GM23248 (cell line): ENCODE measurements around the gene OR2Y1. TPM values are rescaled to one million over a fixed set of nuclear protein-coding genes. Genes with fewer than 3 reads are reported as not detected.
A peak's percentile ranks its signal among the peaks of the same experiment; 100 is the strongest.
"Not testable (repeated sequence)": the region's sequence is repeated elsewhere in the genome, so short reads cannot be mapped to it uniquely, and the experiment has no call there.

Experiments used
- DNase-seq: peaks from one replicate; pipeline ENCODE4 v3.0.0-alpha.2; 2015
- H2AFZ ChIP-seq: fragments of 200-600 bp; sonication (generic); 2 replicates; pipeline ENCODE4 v1.6.1; 2016; ENCODE audit warnings: antibody characterized with exemption
- H3F3A ChIP-seq: fragments of 200-600 bp; sonication (generic); 2 replicates; pipeline ENCODE4 v1.6.1; 2016; ENCODE audit warnings: mild to moderate bottlenecking, antibody characterized with exemption, mixed run types; ENCODE audit not compliant: insufficient read depth
- H3K27ac ChIP-seq: fragments of 200-600 bp; sonication (generic); 2 replicates; pipeline ENCODE4 v1.5.1; 2016; ENCODE audit warnings: mild to moderate bottlenecking
- H3K27me3 ChIP-seq: fragments of 200-600 bp; sonication (generic); replicated peaks from 2 replicates; pipeline ENCODE4 v1.6.1; 2016; ENCODE audit warnings: mild to moderate bottlenecking; ENCODE audit not compliant: insufficient read depth
- H3K36me3 ChIP-seq: fragments of 200-600 bp; sonication (generic); 2 replicates; pipeline ENCODE4 v1.6.1; 2016; ENCODE audit warnings: low read depth, mild to moderate bottlenecking
- H3K4me1 ChIP-seq: fragments of 200-600 bp; sonication (generic); 2 replicates; pipeline ENCODE4 v1.6.1; 2016; ENCODE audit warnings: mild to moderate bottlenecking; ENCODE audit not compliant: insufficient read depth
- H3K4me2 ChIP-seq: fragments of 200-600 bp; sonication (generic); one replicate; pipeline ENCODE4 v1.6.1; 2016; ENCODE audit warnings: mild to moderate bottlenecking; ENCODE audit not compliant: unreplicated experiment
- H3K4me3 ChIP-seq: fragments of 200-600 bp; sonication (generic); 2 replicates; pipeline ENCODE4 v1.5.1; 2016; ENCODE audit warnings: mild to moderate bottlenecking
- H3K79me2 ChIP-seq: fragments of 200-600 bp; sonication (generic); 2 replicates; pipeline ENCODE4 v1.6.1; 2016; ENCODE audit warnings: mild to moderate bottlenecking; ENCODE audit not compliant: insufficient read depth
- H3K9ac ChIP-seq: fragments of 200-600 bp; sonication (generic); 2 replicates; pipeline ENCODE4 v1.6.1; 2016; ENCODE audit warnings: mild to moderate bottlenecking
- H3K9me2 ChIP-seq: fragments of 200-600 bp; sonication (generic); 2 replicates; pipeline ENCODE4 v1.6.1; 2016; ENCODE audit warnings: mixed run types, mild to moderate bottlenecking, moderate library complexity; ENCODE audit not compliant: insufficient read depth
- H3K9me3 ChIP-seq: fragments of 200-600 bp; sonication (generic); one replicate; pipeline ENCODE4 v1.6.1; 2017; ENCODE audit warnings: low read depth
- H4K20me1 ChIP-seq: fragments of 200-600 bp; sonication (generic); 2 replicates; pipeline ENCODE4 v1.6.0; 2016; ENCODE audit not compliant: insufficient read depth
- EZH2 ChIP-seq: fragments of 200-600 bp; sonication (generic); IDR thresholded peaks from 2 replicates; pipeline ENCODE4 v1.6.1; 2018; ENCODE audit warnings: antibody characterized with exemption, mild to moderate bottlenecking; ENCODE audit not compliant: insufficient read depth, poor library complexity, severe bottlenecking
- EZH2phosphoT487 ChIP-seq: fragments of 200-600 bp; sonication (generic); IDR thresholded peaks from 2 replicates; pipeline ENCODE4 v1.6.1; 2018; ENCODE audit warnings: antibody characterized with exemption, moderate library complexity, mild to moderate bottlenecking, low read depth; ENCODE audit not compliant: insufficient read depth
- WGBS, 2 experiments: methylation state at CpG; one replicate each; pipeline ENCODE4 v1.1.6; 2015 to 2017; ENCODE audit warnings: low lambda C conversion rate in 2 of 2, low coverage in 1 of 2; ENCODE audit errors: missing lambda C conversion rate in 2 of 2; 5-methylcytosine and 5-hydroxymethylcytosine counted together
- in situ Hi-C: fragments of 300-500 bp; cut with MboI; formaldehyde crosslinking; loops from 2 replicates; pipeline ENCODE4 v1.15.0; 2020
- polyA plus RNA-seq: library from polyadenylated mRNA; unstranded; fragments of >200 nt; fragmentation: Nextera tagmentation; extraction: Ambion mirVana; gene quantifications from 2 replicates; pipeline ENCODE4 v1.2.1, GENCODE V29; 2016
- total RNA-seq: library from RNA; depleted of rRNA; stranded (reverse); fragments of >200 nt; shearing (Covaris generic); gene quantifications from 2 replicates; pipeline ENCODE4 v1.2.3, GENCODE V29; 2014

The OR2Y1 gene
- total and polyA plus RNA-seq, 2 experiments from 2014 or later, result not detected

- Histone ChIP-seq H3K79me2 (no peaks in the 10 kb centered on the region), H3K36me3 (no peaks in the 10 kb centered on the region), H3K9me2 (no peaks in the 10 kb centered on the region), H3F3A (no peaks in the 10 kb centered on the region), H3K9me3 (no peaks in the 10 kb centered on the region), H2AFZ (peak overlapping the region; percentile 39; the same call in 1 of the 2 replicates), H3K9ac (no peak overlapping the region), H4K20me1 (no peaks in the 10 kb centered on the region), H3K4me1 (no peaks in the 10 kb centered on the region), H3K27me3 (no peaks in the 10 kb centered on the region), H3K4me2 (no peak overlapping the region), H3K27ac (no peak overlapping the region), H3K4me3 (no peak overlapping the region)
- WGBS, 2 experiments, result 16 to 18% methylated on average over 6 of the region's 6 CpGs
- no peak for TF ChIP-seq EZH2
- TF ChIP-seq EZH2phosphoT487, result no peak
- peak; percentile 54 for DNase-seq
- in situ Hi-C loops, result no loop called here
These were observed 20.9 kb downstream of the OR2Y1 start for GRCh38 chr5:180718810-180719453.

- Histone ChIP-seq H3K27ac (no peak overlapping the region), H2AFZ (no peak overlapping the region), H4K20me1 (no peaks in the 10 kb centered on the region), H3F3A (no peaks in the 10 kb centered on the region), H3K9me3 (no peaks in the 10 kb centered on the region), H3K4me3 (no peak overlapping the region), H3K9me2 (no peaks in the 10 kb centered on the region), H3K4me2 (no peak overlapping the region), H3K9ac (no peak overlapping the region), H3K36me3 (no peaks in the 10 kb centered on the region), H3K27me3 (no peaks in the 10 kb centered on the region), H3K4me1 (no peaks in the 10 kb centered on the region), H3K79me2 (no peaks in the 10 kb centered on the region)
- no peak for TF ChIP-seq EZH2
- TF ChIP-seq EZH2phosphoT487, result no peak
- WGBS, 2 experiments, result 0 to 4% methylated on average over 1 of the region's 1 CpG
- no peak for DNase-seq
- in situ Hi-C loops, result no loop called here
These were observed 21.9 kb downstream of the OR2Y1 start for GRCh38 chr5:180717989-180718388.

GRCh38 chr5:180704362-180704761 lies 35.5 kb downstream of the OR2Y1 start:
- H3K9me2 ChIP-seq, result no peaks in the 10 kb centered on the region
- H3K4me1 ChIP-seq, result no peaks in the 10 kb centered on the region
- H3K27ac ChIP-seq, result no peak overlapping the region
- H3K4me2 ChIP-seq, result no peak overlapping the region
- no peak overlapping the region for H3K9ac ChIP-seq
- H2AFZ ChIP-seq, result no peak overlapping the region
- WGBS, 2 experiments, result 12 to 29% methylated on average over 2 of the region's 2 CpGs
- no peaks in the 10 kb centered on the region for H3K79me2 ChIP-seq
- TF ChIP-seq EZH2phosphoT487, result no peak
- TF ChIP-seq EZH2, result no peak
- no peaks in the 10 kb centered on the region for H3K9me3 ChIP-seq
- no peaks in the 10 kb centered on the region for H3K36me3 ChIP-seq
- no peak overlapping the region for H3K4me3 ChIP-seq
- in situ Hi-C loops, result no loop called here
- no peaks in the 10 kb centered on the region for H4K20me1 ChIP-seq
- DNase-seq, result peak; percentile 7
- peaks cover 2% of the 10 kb centered on the region; the same call in 1 of the 2 replicates for H3K27me3 ChIP-seq
- no peaks in the 10 kb centered on the region for H3F3A ChIP-seq

- no peaks in the 10 kb centered on the region for H3K36me3 ChIP-seq
- TF ChIP-seq EZH2, result no peak
- no peak for TF ChIP-seq EZH2phosphoT487
- no peak overlapping the region for H3K9ac ChIP-seq
- WGBS, 2 experiments, result 55 to 57% methylated on average over 7 of the region's 7 CpGs
- H3K9me3 ChIP-seq, result no peaks in the 10 kb centered on the region
- in situ Hi-C loops, result no loop called here
- no peak overlapping the region for H3K4me2 ChIP-seq
- no peaks in the 10 kb centered on the region for H3K9me2 ChIP-seq
- no peaks in the 10 kb centered on the region for H3K79me2 ChIP-seq
- no peak for DNase-seq
- H3K27me3 ChIP-seq, result peaks cover 3% of the 10 kb centered on the region; the same call in 1 of the 2 replicates
- no peaks in the 10 kb centered on the region for H3K4me1 ChIP-seq
- no peaks in the 10 kb centered on the region for H4K20me1 ChIP-seq
- no peak overlapping the region for H3K4me3 ChIP-seq
- H3K27ac ChIP-seq, result no peak overlapping the region
- no peaks in the 10 kb centered on the region for H3F3A ChIP-seq
- no peak overlapping the region for H2AFZ ChIP-seq
These were observed 35.9 kb downstream of the OR2Y1 start for GRCh38 chr5:180703912-180704311.

DNA sequence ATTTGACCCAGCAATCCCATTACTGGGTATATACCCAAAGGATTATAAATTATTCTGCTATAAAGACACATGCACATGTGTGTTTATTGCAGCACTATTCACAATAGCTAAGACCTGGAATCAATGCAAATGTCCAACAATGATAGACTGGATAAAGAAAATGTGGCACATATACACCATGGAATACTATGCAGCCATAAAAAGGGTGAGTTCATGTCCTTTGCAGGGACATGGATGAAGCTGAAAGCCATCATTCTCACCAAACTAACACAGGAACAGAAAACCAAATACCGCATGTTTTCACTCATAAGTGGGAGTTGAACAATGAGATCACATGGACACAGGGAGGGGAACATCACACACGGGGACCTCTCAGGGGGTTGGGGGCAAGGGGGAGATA lies 36.5 kb downstream of the OR2Y1 start:
- DNase-seq, H3K4me1 ChIP-seq, H3K79me2 ChIP-seq, H3K4me3 ChIP-seq, H3K9me3 ChIP-seq, H3K4me2 ChIP-seq, H3F3A ChIP-seq, H4K20me1 ChIP-seq, H3K27ac ChIP-seq, H3K27me3 ChIP-seq, H3K9ac ChIP-seq, in situ Hi-C loops, H2AFZ ChIP-seq, H3K36me3 ChIP-seq, H3K9me2 ChIP-seq: not testable (repeated sequence)
- WGBS, 2 experiments, result 41 to 47% methylated on average over 2 of the region's 2 CpGs

GRCh38 chr5:180700440-180700839 lies 39.4 kb downstream of the OR2Y1 start:
- H3K27me3 ChIP-seq, in situ Hi-C loops, H3K9ac ChIP-seq, H2AFZ ChIP-seq, DNase-seq, H3K79me2 ChIP-seq, H3K9me3 ChIP-seq, H3K4me3 ChIP-seq, H3K27ac ChIP-seq, H3K4me2 ChIP-seq, H3K36me3 ChIP-seq, H4K20me1 ChIP-seq, H3K9me2 ChIP-seq, H3F3A ChIP-seq, H3K4me1 ChIP-seq: not testable (repeated sequence)
- 33 to 48% methylated on average over 4 of the region's 4 CpGs for WGBS, 2 experiments
